GM18502 (cell line): ENCODE data around the gene SLC22A23.
"Not testable (repeated sequence)": the region's sequence is repeated elsewhere in the genome, so short reads cannot be mapped to it uniquely, and the experiment has no call there.

Source experiments
- ATAC-seq: cut with Tn5 transposase; IDR thresholded peaks from one replicate; pipeline ENCODE4 v1.9.1; 2021; ENCODE audit warnings: mild to moderate bottlenecking; ENCODE audit not compliant: unreplicated experiment, poor library complexity

Gene SLC22A23

GRCh38 chr6:3391902-3392458 is 64.9 kb downstream of the SLC22A23 start:
- ATAC-seq: no peak

- ATAC-seq: no peak
Measured at GRCh38 chr6:3390698-3391097, 66.2 kb downstream of the SLC22A23 start.

- no peak for ATAC-seq
Measured at GRCh38 chr6:3389390-3390167, 67.3 kb downstream of the SLC22A23 start.

- no peak for ATAC-seq
Measured at GRCh38 chr6:3388786-3389185, 68.1 kb downstream of the SLC22A23 start.

GRCh38 chr6:3386374-3386857 is 70.4 kb downstream of the SLC22A23 start:
- no peak for ATAC-seq

GRCh38 chr6:3385660-3386151 is 71.1 kb downstream of the SLC22A23 start:
- no peak for ATAC-seq

GRCh38 chr6:3385181-3385580 is 71.7 kb downstream of the SLC22A23 start:
- ATAC-seq: not testable (repeated sequence)

- no peak for ATAC-seq
Measured at GRCh38 chr6:3384241-3385143, 72.4 kb downstream of the SLC22A23 start.

GRCh38 chr6:3383525-3383924 is 73.3 kb downstream of the SLC22A23 start:
- no peak for ATAC-seq

GRCh38 chr6:3382326-3383279 is 74.2 kb downstream of the SLC22A23 start:
- no peak for ATAC-seq

- no peak for ATAC-seq
Measured at GRCh38 chr6:3381233-3381921, 75.5 kb downstream of the SLC22A23 start.

GRCh38 chr6:3380344-3381232 is 76.3 kb downstream of the SLC22A23 start:
- ATAC-seq: no peak

GRCh38 chr6:3379482-3380060 is 77.3 kb downstream of the SLC22A23 start:
- ATAC-seq: no peak

GRCh38 chr6:3378808-3379207 is 78.0 kb downstream of the SLC22A23 start:
- not testable (repeated sequence) for ATAC-seq

- ATAC-seq: not testable (repeated sequence)
Measured at GRCh38 chr6:3378398-3378782, 78.5 kb downstream of the SLC22A23 start.

GRCh38 chr6:3377536-3378397 is 79.1 kb downstream of the SLC22A23 start:
- ATAC-seq: no peak
